Stomach (tissue), 9 donors: Measurements from ENCODE around the gene SH3BP4. TPM values are rescaled to one million over a fixed set of nuclear protein-coding genes. Genes with fewer than 3 reads are reported as not detected.

Experiments used
- DNase-seq, 2 donors: peaks; one replicate each; pipeline versions ENCODE4 v3.0.0 to v3.0.0-alpha.2; 2013 to 2019
- H3K27ac ChIP-seq, 5 donors: fragments of 200-600 bp in 4 of 5; sonication (generic) in 4 of 5; one replicate each; pipeline ENCODE4 v1.5.1; 2013 to 2019; ENCODE audit warnings: mild to moderate bottlenecking in 1 of 5, moderate library complexity in 1 of 5
- H3K27me3 ChIP-seq, 3 donors: fragments of 200-600 bp; sonication (generic); one replicate each; pipeline ENCODE4 v1.5.1; 2017 to 2019; ENCODE audit warnings: mixed run types in 1 of 3
- H3K36me3 ChIP-seq, 4 donors: fragments of 200-600 bp; sonication (generic); 1 replicate in 3 of 4; 2 replicates in 1 of 4; pipeline ENCODE4 v1.5.1; 2016 to 2019
- H3K4me1 ChIP-seq, 4 donors: fragments of 200-600 bp; sonication (generic); one replicate each; pipeline ENCODE4 v1.5.1; 2016 to 2019
- H3K4me3 ChIP-seq, 4 donors: fragments of 200-600 bp; sonication (generic) in 3 of 4; one replicate each; pipeline ENCODE4 v1.5.1; 2016 to 2019; ENCODE audit warnings: mild to moderate bottlenecking in 1 of 4
- H3K9me3 ChIP-seq, 4 donors: fragments of 200-600 bp; sonication (generic); one replicate each; pipeline ENCODE4 v1.5.1; 2016 to 2019
- CTCF ChIP-seq, 7 experiments: fragments of 450-650 bp in 4 of 7; fragments of 200-600 bp in 3 of 7; sonication (generic) in 3 of 7; IDR thresholded peaks; one replicate each; pipeline ENCODE4 v1.5.1; 2016 to 2019; ENCODE audit warnings: antibody characterized with exemption in 7 of 7, control low read depth in 2 of 7, mild to moderate bottlenecking in 1 of 7
- EP300 ChIP-seq: sonication (generic); formaldehyde crosslinking; IDR thresholded peaks from one replicate; pipeline ENCODE4 v1.6.1; 2017; ENCODE audit warnings: antibody characterized with exemption
- POLR2A ChIP-seq, 4 donors: fragments of 450-650 bp; IDR thresholded peaks; one replicate each; pipeline ENCODE4 v1.6.1; 2016; ENCODE audit warnings: antibody characterized with exemption in 4 of 4, control low read depth in 2 of 4, mild to moderate bottlenecking in 1 of 4, moderate library complexity in 1 of 4
- POLR2AphosphoS5 ChIP-seq, 3 donors: sonication (generic); formaldehyde crosslinking; IDR thresholded peaks; one replicate each; pipeline ENCODE4 v1.6.1; 2016; ENCODE audit warnings: antibody characterized with exemption in 3 of 3
- WGBS, 5 donors: extraction: QIAGEN DNeasy Blood & Tissue Kit in 3 of 5; methylation state at CpG; one replicate each; pipeline versions ENCODE4 v1.1.5 to v1.1.7; 2013 to 2018; 5-methylcytosine and 5-hydroxymethylcytosine counted together
- intact Hi-C: fragments of 100-400 bp; cut with DNase I; formaldehyde crosslinking; loops from one replicate; pipeline ENCODE4 v1.15.1; 2023; ENCODE audit warnings: low total_unique reads
- polyA plus RNA-seq, 3 donors: library from polyadenylated mRNA; stranded (reverse); fragments of 200-250 nt; gene quantifications; one replicate each; pipeline ENCODE4 v1.2.3, GENCODE V29; 2013
- total RNA-seq, 5 donors: library from RNA; depleted of rRNA; stranded (reverse); fragments of >200 nt; gene quantifications; one replicate each; pipeline versions ENCODE4 v1.1.0 to v1.2.3, GENCODE V29; 2014 to 2016
- donor health status: healthy with polysubstance abuse.
- donor health status: Bipolar disorder and iron deficiency.
- donor health status: healthy.

The SH3BP4 gene
- total and polyA plus RNA-seq, 8 donors, result 10.2 to 54.0 (median 18.8) TPM

GRCh38 chr2:235002198-235003095, 50.6 kb downstream of the SH3BP4 start:
- Histone ChIP-seq H3K4me3 (no peak overlapping the region), H3K4me1 (peaks cover 77 to 98% (median 91%) of the 10 kb centered on the region in 4 donors), H3K9me3 (no peaks in the 10 kb centered on the region), H3K27ac (peak overlapping the region; percentile 50 to 90 (median 84)), H3K36me3 (no peaks in the 10 kb centered on the region), H3K27me3 (no peaks in the 10 kb centered on the region)
- DNase-seq, result no peak
- intact Hi-C loops, result no loop called here
- WGBS, 5 donors, result 72 to 80% (median 72%) methylated on average over 16 of the region's 16 CpGs
- peak in 1 of 3 donors; percentile 28 for TF ChIP-seq POLR2AphosphoS5 (IDR thresholded peaks at IDR 0.05)
- TF ChIP-seq EP300, result no peak
- TF ChIP-seq POLR2A (IDR thresholded peaks at IDR 0.05), result no peak
- no peak for TF ChIP-seq CTCF (IDR thresholded peaks at IDR 0.05)

- Histone ChIP-seq H3K36me3 (no peaks in the 10 kb centered on the region), H3K4me1 (peaks cover 85 to 100% (median 93%) of the 10 kb centered on the region in 4 donors), H3K9me3 (no peaks in the 10 kb centered on the region), H3K27me3 (no peaks in the 10 kb centered on the region), H3K4me3 (no peak overlapping the region), H3K27ac (peak overlapping the region; percentile 9 to 90 (median 84))
- DNase-seq, result no peak
- no peak for TF ChIP-seq EP300
- TF ChIP-seq POLR2AphosphoS5 (IDR thresholded peaks at IDR 0.05), result no peak
- no peak for TF ChIP-seq POLR2A (IDR thresholded peaks at IDR 0.05)
- no peak for TF ChIP-seq CTCF (IDR thresholded peaks at IDR 0.05)
- 57 to 83% (median 62%) methylated on average over 10 to 12 of the region's 12 CpGs for WGBS, 5 donors
- intact Hi-C loops, result no loop called here
Measured at GRCh38 chr2:235003096-235003775, 51.4 kb downstream of the SH3BP4 start.

GRCh38 chr2:235004329-235004903, 52.6 kb downstream of the SH3BP4 start:
- Histone ChIP-seq H3K27ac (peak overlapping the region in 4 of 5 donors; percentile 82 to 89 (median 83)), H3K9me3 (no peaks in the 10 kb centered on the region), H3K4me3 (no peak overlapping the region), H3K27me3 (no peaks in the 10 kb centered on the region), H3K36me3 (no peaks in the 10 kb centered on the region), H3K4me1 (peaks cover 82 to 98% (median 90%) of the 10 kb centered on the region in 4 donors)
- DNase-seq, result no peak
- intact Hi-C loops, result no loop called here
- WGBS, 5 donors, result 40 to 64% (median 50%) methylated on average over 6 of the region's 6 CpGs
- no peak for TF ChIP-seq POLR2A (IDR thresholded peaks at IDR 0.05)
- TF ChIP-seq EP300, result no peak
- TF ChIP-seq POLR2AphosphoS5 (IDR thresholded peaks at IDR 0.05), result no peak
- no peak for TF ChIP-seq CTCF (IDR thresholded peaks at IDR 0.05)

- Histone ChIP-seq H3K4me1 (peaks cover 82 to 98% (median 91%) of the 10 kb centered on the region in 4 donors), H3K27me3 (no peaks in the 10 kb centered on the region), H3K4me3 (no peak overlapping the region), H3K36me3 (no peaks in the 10 kb centered on the region), H3K27ac (peak overlapping the region; percentile 74 to 89 (median 82)), H3K9me3 (no peaks in the 10 kb centered on the region)
- intact Hi-C loops, result no loop called here
- 61 to 84% (median 70%) methylated on average over 4 to 5 of the region's 5 CpGs for WGBS, 5 donors
- TF ChIP-seq EP300 (no peak), POLR2A (IDR thresholded peaks at IDR 0.05) (no peak), CTCF (IDR thresholded peaks at IDR 0.05) (no peak), POLR2AphosphoS5 (IDR thresholded peaks at IDR 0.05) (no peak)
- no peak for DNase-seq
Measured at GRCh38 chr2:235005023-235005422, 53.2 kb downstream of the SH3BP4 start.
